ENCODE measurements around the gene FOXI3. TPM values are rescaled to one million over a fixed set of nuclear protein-coding genes. Genes with fewer than 3 reads are reported as not detected.

Gene FOXI3
- total and polyA plus RNA-seq, 8 donors: 2.2 TPM; not detected in 7

DNA sequence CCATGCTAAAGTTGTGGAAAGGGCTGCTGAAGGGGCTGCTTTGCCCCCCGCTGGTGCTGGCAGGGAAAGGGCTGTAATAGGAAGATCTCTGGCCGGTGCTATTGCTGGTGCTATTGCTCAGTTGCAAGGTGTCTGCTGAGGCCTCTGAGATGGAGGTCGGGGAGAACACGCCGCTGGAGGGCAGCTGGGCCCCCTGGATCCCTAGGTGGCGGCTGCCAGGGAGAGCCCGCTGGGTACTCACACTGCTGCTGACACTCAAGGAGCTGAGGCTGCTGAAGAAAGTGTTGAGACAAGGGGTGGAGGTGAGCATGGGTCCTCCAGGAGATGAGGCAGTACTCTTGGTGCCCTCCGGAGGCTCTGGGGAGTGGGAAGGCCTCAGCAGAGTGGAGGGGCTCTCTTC lies 4.2 kb downstream of the FOXI3 start:
- H3K4me3 ChIP-seq: no peak overlapping the region
- intact Hi-C loops (cut with DNase I; ENCODE audit: low total_unique reads): no loop called here
- H3K36me3 ChIP-seq: no peaks in the 10 kb centered on the region
- peaks cover 4 to 18% (median 11%) of the 10 kb centered on the region in 4 donors for H3K4me1 ChIP-seq
- H3K9me3 ChIP-seq: peaks cover 0 to under 1% (median 0%) of the 10 kb centered on the region in 4 donors
- 70 to 90% (median 81%) methylated on average over 8 of the region's 8 CpGs for WGBS, 5 donors
- no peak overlapping the region for H3K27ac ChIP-seq
- DNase-seq: no peak
- H3K27me3 ChIP-seq: peaks cover 0 to 91% (median 46%) of the 10 kb centered on the region in 3 donors
- no peak for TF ChIP-seq POLR2A (IDR thresholded peaks at IDR 0.05)
- no peak for TF ChIP-seq EP300 (IDR thresholded peaks at IDR 0.05)
- TF ChIP-seq, protein P1, sequence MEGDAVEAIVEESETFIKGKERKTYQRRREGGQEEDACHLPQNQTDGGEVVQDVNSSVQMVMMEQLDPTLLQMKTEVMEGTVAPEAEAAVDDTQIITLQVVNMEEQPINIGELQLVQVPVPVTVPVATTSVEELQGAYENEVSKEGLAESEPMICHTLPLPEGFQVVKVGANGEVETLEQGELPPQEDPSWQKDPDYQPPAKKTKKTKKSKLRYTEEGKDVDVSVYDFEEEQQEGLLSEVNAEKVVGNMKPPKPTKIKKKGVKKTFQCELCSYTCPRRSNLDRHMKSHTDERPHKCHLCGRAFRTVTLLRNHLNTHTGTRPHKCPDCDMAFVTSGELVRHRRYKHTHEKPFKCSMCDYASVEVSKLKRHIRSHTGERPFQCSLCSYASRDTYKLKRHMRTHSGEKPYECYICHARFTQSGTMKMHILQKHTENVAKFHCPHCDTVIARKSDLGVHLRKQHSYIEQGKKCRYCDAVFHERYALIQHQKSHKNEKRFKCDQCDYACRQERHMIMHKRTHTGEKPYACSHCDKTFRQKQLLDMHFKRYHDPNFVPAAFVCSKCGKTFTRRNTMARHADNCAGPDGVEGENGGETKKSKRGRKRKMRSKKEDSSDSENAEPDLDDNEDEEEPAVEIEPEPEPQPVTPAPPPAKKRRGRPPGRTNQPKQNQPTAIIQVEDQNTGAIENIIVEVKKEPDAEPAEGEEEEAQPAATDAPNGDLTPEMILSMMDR (IDR thresholded peaks at IDR 0.05): no peak
- no peak for TF ChIP-seq POLR2AphosphoS5 (IDR thresholded peaks at IDR 0.05)

DNA sequence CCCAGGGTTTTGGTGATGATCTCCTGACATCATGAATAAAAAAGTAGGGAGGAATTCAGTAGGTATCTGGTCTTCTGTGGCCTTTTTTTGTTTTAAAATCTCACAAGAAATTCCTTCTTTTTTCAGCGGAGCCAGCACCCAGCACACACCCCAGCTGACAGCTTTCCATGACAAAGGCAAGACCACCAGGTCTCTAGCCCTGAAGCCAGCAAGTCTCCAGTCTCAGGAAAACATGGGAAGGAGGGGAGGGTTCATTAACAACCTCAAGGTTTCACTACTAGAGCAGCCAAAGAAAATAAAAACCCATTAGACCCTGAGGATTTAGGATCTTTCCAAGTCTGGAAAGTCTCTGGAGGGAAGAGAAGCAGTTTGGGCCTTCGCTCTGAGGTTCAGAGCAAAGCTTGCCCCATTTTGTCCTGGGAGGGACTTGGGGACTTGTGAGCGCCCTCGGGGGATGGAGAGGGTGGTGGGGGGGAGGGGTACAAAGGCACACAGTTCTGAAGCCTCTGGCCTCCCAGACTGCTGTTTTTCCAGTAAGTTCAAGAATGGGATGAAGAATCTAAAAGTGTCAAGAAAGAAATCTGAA lies 9.0 kb downstream of the FOXI3 start:
- DNase-seq: no peak
- TF ChIP-seq POLR2AphosphoS5 (IDR thresholded peaks at IDR 0.05): no peak
- no peak for TF ChIP-seq EP300 (IDR thresholded peaks at IDR 0.05)
- TF ChIP-seq POLR2A (IDR thresholded peaks at IDR 0.05): no peak
- TF ChIP-seq, protein P1 (IDR thresholded peaks at IDR 0.05): no peak
- H3K27ac ChIP-seq: no peak overlapping the region
- H3K36me3 ChIP-seq: no peaks in the 10 kb centered on the region
- intact Hi-C loops (cut with DNase I; ENCODE audit: low total_unique reads): no loop called here
- H3K27me3 ChIP-seq: peaks cover 0 to 68% (median 15%) of the 10 kb centered on the region in 3 donors
- WGBS, 5 donors: 58 to 72% (median 63%) methylated on average over 4 of the region's 4 CpGs
- no peak overlapping the region for H3K4me3 ChIP-seq
- no peaks in the 10 kb centered on the region for H3K4me1 ChIP-seq
- no peaks in the 10 kb centered on the region for H3K9me3 ChIP-seq

DNA sequence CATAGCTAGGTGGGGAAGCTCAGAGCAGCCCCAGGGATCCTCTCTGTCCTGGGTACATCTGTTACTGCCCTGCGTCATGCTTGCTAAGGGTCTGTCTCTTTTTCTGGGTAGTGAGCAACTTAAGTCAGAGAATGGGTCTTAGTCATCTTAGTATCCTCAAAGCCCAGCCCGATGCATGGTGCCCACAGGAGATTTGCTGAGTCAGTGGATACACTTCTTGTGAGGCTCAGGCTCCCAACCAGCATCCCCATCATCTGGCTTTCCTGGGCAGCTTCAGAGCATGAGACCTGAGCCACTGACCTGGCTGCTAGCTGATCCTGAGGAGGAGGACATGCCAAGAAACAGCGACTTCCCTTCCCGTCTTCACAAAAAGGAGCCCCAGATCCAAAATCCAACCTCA lies 10.0 kb downstream of the FOXI3 start:
- H3K27me3 ChIP-seq: peaks cover 0 to 63% (median 10%) of the 10 kb centered on the region in 3 donors
- H3K4me3 ChIP-seq: no peak overlapping the region
- TF ChIP-seq EP300 (IDR thresholded peaks at IDR 0.05) (no peak), POLR2A (IDR thresholded peaks at IDR 0.05) (no peak), POLR2AphosphoS5 (IDR thresholded peaks at IDR 0.05) (no peak)
- TF ChIP-seq, protein P1 (IDR thresholded peaks at IDR 0.05): no peak
- intact Hi-C loops (cut with DNase I; ENCODE audit: low total_unique reads): no loop called here
- no peak overlapping the region for H3K27ac ChIP-seq
- no peaks in the 10 kb centered on the region for H3K9me3 ChIP-seq
- H3K36me3 ChIP-seq: no peaks in the 10 kb centered on the region
- H3K4me1 ChIP-seq: no peaks in the 10 kb centered on the region
- WGBS, 5 donors: 69 to 84% (median 75%) methylated on average over 3 to 4 of the region's 4 CpGs
- DNase-seq: no peak

DNA sequence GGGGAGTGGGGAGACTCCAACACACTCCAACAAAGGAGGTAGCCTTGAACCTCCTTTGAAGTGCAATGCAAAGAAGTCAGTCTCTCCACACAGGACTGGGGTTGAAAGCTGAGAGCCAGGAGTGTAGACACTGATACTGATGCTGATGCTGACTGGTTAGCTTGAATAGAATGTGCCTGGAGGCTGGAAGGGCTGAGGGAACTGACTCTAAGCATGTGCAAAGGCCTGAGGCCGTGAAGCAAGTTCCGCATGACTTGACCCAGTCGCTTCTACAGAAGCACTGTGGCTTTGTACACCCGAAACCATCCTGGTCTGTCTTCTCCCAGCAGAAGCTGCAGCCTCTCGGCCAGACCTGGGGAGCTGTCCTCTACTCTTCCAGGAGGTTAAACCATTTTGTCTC lies 10.4 kb downstream of the FOXI3 start:
- H3K27me3 ChIP-seq: peaks cover 0 to 59% (median 10%) of the 10 kb centered on the region in 3 donors
- H3K36me3 ChIP-seq: no peaks in the 10 kb centered on the region
- no peak for TF ChIP-seq POLR2AphosphoS5 (IDR thresholded peaks at IDR 0.05)
- TF ChIP-seq EP300 (IDR thresholded peaks at IDR 0.05): no peak
- TF ChIP-seq, protein P1 (IDR thresholded peaks at IDR 0.05): no peak
- no peak for TF ChIP-seq POLR2A (IDR thresholded peaks at IDR 0.05)
- no peak for DNase-seq
- no peaks in the 10 kb centered on the region for H3K9me3 ChIP-seq
- intact Hi-C loops (cut with DNase I; ENCODE audit: low total_unique reads): no loop called here
- WGBS, 5 donors: 79 to 89% (median 84%) methylated on average over 5 of the region's 5 CpGs
- no peak overlapping the region for H3K27ac ChIP-seq
- no peak overlapping the region for H3K4me3 ChIP-seq
- H3K4me1 ChIP-seq: no peaks in the 10 kb centered on the region

Measured in stomach (tissue), 9 donors.